Uterus (tissue), 2 donors: Measurements from ENCODE around the gene CRY2.
A peak's percentile ranks its signal among the peaks of the same experiment; 100 is the strongest.

Experiments
- CTCF ChIP-seq, 4 experiments: fragments of 200-600 bp in 2 of 4; fragments of 450-650 bp in 2 of 4; sonication (generic) in 2 of 4; IDR thresholded peaks; one replicate each; pipeline ENCODE4 v1.5.1; 2016 to 2019; ENCODE audit warnings: antibody characterized with exemption in 4 of 4, mild to moderate bottlenecking in 2 of 4, moderate library complexity in 1 of 4
- POLR2A ChIP-seq, 2 donors: fragments of 450-650 bp; IDR thresholded peaks; one replicate each; pipeline ENCODE4 v1.6.1; 2016; ENCODE audit warnings: antibody characterized with exemption in 2 of 2, mild to moderate bottlenecking in 1 of 2, moderate library complexity in 1 of 2

GRCh38 chr11:45859661-45860140 is 12.4 kb downstream of the CRY2 start:
- TF ChIP-seq CTCF (IDR thresholded peaks at IDR 0.05): no peak
- peak in 1 of 2 donors; percentile 27 for TF ChIP-seq POLR2A (IDR thresholded peaks at IDR 0.05)
